H9 (cell line): ENCODE results near the gene FBXO24. TPM values are rescaled to one million over a fixed set of nuclear protein-coding genes. Genes with fewer than 3 reads are reported as not detected.

Experiments used
- DNase-seq: peaks from one replicate; pipeline ENCODE4 v3.0.0-alpha.2; 2017
- H2AFZ ChIP-seq: one replicate; pipeline ENCODE4 v1.6.1; 2013; ENCODE audit warnings: mild to moderate bottlenecking, low read length, control low read depth, moderate library complexity
- H2AK5ac ChIP-seq: 2 replicates; pipeline ENCODE4 v1.6.1; 2013; ENCODE audit warnings: low read length, control low read depth, mixed read lengths; ENCODE audit not compliant: insufficient read length
- H2BK120ac ChIP-seq: one replicate; pipeline ENCODE4 v1.6.1; 2013; ENCODE audit warnings: low read depth, mild to moderate bottlenecking, low read length, control low read depth, inconsistent platforms; ENCODE audit not compliant: poor library complexity, severe bottlenecking
- H2BK12ac ChIP-seq: 2 replicates; pipeline ENCODE4 v1.6.1; 2013; ENCODE audit warnings: low read length, control low read depth, mixed read lengths, low read depth; ENCODE audit not compliant: insufficient read length
- H2BK15ac ChIP-seq: 2 replicates; pipeline ENCODE4 v1.6.1; 2013; ENCODE audit warnings: low read depth, low read length, control low read depth
- H2BK20ac ChIP-seq: one replicate; pipeline ENCODE4 v1.6.1; 2013; ENCODE audit warnings: low read depth, mild to moderate bottlenecking, low read length, control low read depth, inconsistent platforms; ENCODE audit not compliant: poor library complexity, severe bottlenecking
- H2BK5ac ChIP-seq: 2 replicates; pipeline ENCODE4 v1.6.1; 2013; ENCODE audit warnings: low read length, control low read depth, mixed read lengths; ENCODE audit not compliant: insufficient read length
- H3K14ac ChIP-seq: 2 replicates; pipeline ENCODE4 v1.6.1; 2013; ENCODE audit warnings: low read length, control low read depth; ENCODE audit not compliant: insufficient read depth
- H3K18ac ChIP-seq: 2 replicates; pipeline ENCODE4 v1.6.1; 2013; ENCODE audit warnings: low read depth, mild to moderate bottlenecking, mixed read lengths, low read length, control low read depth; ENCODE audit not compliant: insufficient read length
- H3K23ac ChIP-seq: 2 replicates; pipeline ENCODE4 v1.6.1; 2013; ENCODE audit warnings: low read length, control low read depth, mixed read lengths, low read depth; ENCODE audit not compliant: insufficient read length
- H3K23me2 ChIP-seq: 2 replicates; pipeline ENCODE4 v1.6.1; 2013; ENCODE audit warnings: low read depth, mild to moderate bottlenecking, mixed read lengths, low read length, control low read depth; ENCODE audit not compliant: insufficient read length, poor library complexity, severe bottlenecking
- H3K27ac ChIP-seq: 2 replicates; pipeline ENCODE4 v1.5.1; 2013; ENCODE audit warnings: low read length, control low read depth, mixed read lengths, low read depth; ENCODE audit not compliant: insufficient read length
- H3K27me3 ChIP-seq: 2 replicates; pipeline ENCODE4 v1.6.1; 2013; ENCODE audit warnings: low read length, control low read depth, inconsistent platforms; ENCODE audit not compliant: insufficient read depth
- H3K4ac ChIP-seq: 2 replicates; pipeline ENCODE4 v1.6.1; 2013; ENCODE audit warnings: low read depth, mild to moderate bottlenecking, control low read depth, inconsistent platforms, low read length, moderate library complexity
- H3K4me1 ChIP-seq: 2 replicates; pipeline ENCODE4 v1.6.1; 2013; ENCODE audit warnings: low read length, control low read depth, inconsistent platforms; ENCODE audit not compliant: insufficient read depth
- H3K4me2 ChIP-seq: 2 replicates; pipeline ENCODE4 v1.6.1; 2013; ENCODE audit warnings: low read length, control low read depth, mixed read lengths; ENCODE audit not compliant: insufficient read length, insufficient read depth
- H3K56ac ChIP-seq: 2 replicates; pipeline ENCODE4 v1.6.1; 2013; ENCODE audit warnings: low read depth, mild to moderate bottlenecking, mixed read lengths, low read length, control low read depth; ENCODE audit not compliant: insufficient read length
- H3K79me1 ChIP-seq: 2 replicates; pipeline ENCODE4 v1.6.1; 2013; ENCODE audit warnings: low read depth, mild to moderate bottlenecking, moderate library complexity, low read length, control low read depth, inconsistent platforms; ENCODE audit not compliant: insufficient read depth, poor library complexity, severe bottlenecking
- H3K79me2 ChIP-seq: 2 replicates; pipeline ENCODE4 v1.6.1; 2013; ENCODE audit warnings: low read length, control low read depth, inconsistent platforms; ENCODE audit not compliant: insufficient read depth
- H3K9ac ChIP-seq: 2 replicates; pipeline ENCODE4 v1.6.1; 2013; ENCODE audit warnings: low read length, control low read depth, mixed read lengths; ENCODE audit not compliant: insufficient read length; ENCODE audit errors: extremely low read depth
- H3K9me3 ChIP-seq: one replicate; pipeline ENCODE4 v1.6.1; 2013; ENCODE audit warnings: low read depth, low read length, inconsistent platforms; ENCODE audit not compliant: control insufficient read depth
- H3T11ph ChIP-seq: one replicate; pipeline ENCODE4 v1.6.1; 2013; ENCODE audit warnings: mild to moderate bottlenecking, low read length, control low read depth, inconsistent platforms
- H4K20me1 ChIP-seq: one replicate; pipeline ENCODE4 v1.6.1; 2013; ENCODE audit not compliant: control insufficient read depth, insufficient read length, insufficient read depth
- H4K5ac ChIP-seq: 2 replicates; pipeline ENCODE4 v1.6.1; 2013; ENCODE audit warnings: low read depth, mild to moderate bottlenecking, mixed read lengths, low read length, control low read depth; ENCODE audit not compliant: insufficient read length
- H4K8ac ChIP-seq: replicated peaks from 2 replicates; pipeline ENCODE4 v1.6.1; 2013; ENCODE audit warnings: low read length, control low read depth, mixed read lengths, low read depth; ENCODE audit not compliant: insufficient read length
- H4K91ac ChIP-seq: 2 replicates; pipeline ENCODE4 v1.6.1; 2013; ENCODE audit warnings: low read depth, mild to moderate bottlenecking, moderate library complexity, mixed read lengths, low read length, control low read depth; ENCODE audit not compliant: insufficient read length
- H3K27ac Mint-ChIP-seq, 3 experiments: 2 replicates in 2 of 3; 3 replicates in 1 of 3; pipeline ENCODE4 v1.8.0; 2020 to 2021; ENCODE audit warnings: mixed read lengths in 3 of 3, mild to moderate bottlenecking in 1 of 3, moderate library complexity in 1 of 3
- H3K27me3 Mint-ChIP-seq: 2 replicates; pipeline ENCODE4 v1.8.0; 2021; ENCODE audit warnings: low read depth, mild to moderate bottlenecking, moderate library complexity, mixed read lengths
- H3K36me3 Mint-ChIP-seq, 3 experiments: 2 replicates in 2 of 3; 3 replicates in 1 of 3; pipeline ENCODE4 v1.8.0; 2020 to 2021; ENCODE audit warnings: low read depth in 3 of 3, mixed read lengths in 3 of 3; ENCODE audit not compliant: insufficient read depth in 1 of 3
- H3K4me1 Mint-ChIP-seq, 2 experiments: 2 replicates each; pipeline ENCODE4 v1.8.0; 2020; ENCODE audit warnings: mixed read lengths in 2 of 2
- H3K4me3 Mint-ChIP-seq, 2 experiments: 2 replicates in 1 of 2; 3 replicates in 1 of 2; pipeline ENCODE4 v1.8.0; 2020 to 2021; ENCODE audit warnings: mild to moderate bottlenecking in 2 of 2, mixed read lengths in 2 of 2, moderate library complexity in 1 of 2
- H3K9me3 Mint-ChIP-seq, 2 experiments: 2 replicates in 1 of 2; 3 replicates in 1 of 2; pipeline ENCODE4 v1.8.0; 2020; ENCODE audit warnings: mild to moderate bottlenecking in 2 of 2, mixed read lengths in 2 of 2, moderate library complexity in 1 of 2
- CTCF ChIP-seq: fragments of 200-600 bp; sonication (generic); conservative IDR thresholded peaks from 3 replicates; pipeline ENCODE4 v1.8.0; 2021; ENCODE audit warnings: antibody characterized with exemption, mild to moderate bottlenecking
- WGBS: extraction: QIAGEN DNeasy Blood & Tissue Kit; methylation state at CpG from one replicate; pipeline ENCODE4 v1.1.7; 2013; ENCODE audit warnings: missing lambda C conversion rate, low lambda C conversion rate, mixed read lengths; ENCODE audit not compliant: insufficient read length; ENCODE audit errors: extremely low coverage; 5-methylcytosine and 5-hydroxymethylcytosine counted together
- total RNA-seq: library from RNA; stranded (reverse); gene quantifications from 2 replicates; pipeline ENCODE4 v1.2.1, GENCODE V29; 2021

Gene FBXO24
- total RNA-seq, 1 experiment from 2014 or later = 0.85 TPM

GRCh38 chr7:100641463-100641859, 55.3 kb downstream of the FBXO24 start, which contains the start of gene TFR2:
Gene TFR2 (minus strand): TSS chr7:100641552. CDS start chr7:100641509, 43 bp downstream.
- H3T11ph ChIP-seq = no peak within 1 kb of the TSS
- H3K9me3 ChIP-seq = no peaks in the 10 kb centered on the region
- no peak within 1 kb of the TSS for H3K4me2 ChIP-seq
- no peak within 1 kb of the TSS for H3K56ac ChIP-seq
- H2BK120ac ChIP-seq = no peak within 1 kb of the TSS
- WGBS = no CpG with 5 or more reads among the region's 10 CpGs
- no peak within 1 kb of the TSS for H3K4ac ChIP-seq
- no peak within 1 kb of the TSS for H4K91ac ChIP-seq
- TF ChIP-seq CTCF = no peak
- H3K18ac ChIP-seq = no peak within 1 kb of the TSS
- H3K27ac ChIP-seq = no peak within 1 kb of the TSS
- Mint-ChIP-seq H3K36me3 (no peaks in the 10 kb centered on the region), H3K9me3 (no peaks in the 10 kb centered on the region; a peak in 1 of 5 replicates), H3K4me1 (peaks cover 6 to 37% of the 10 kb centered on the region in 2 experiments), H3K4me3 (no peak within 1 kb of the TSS; a peak in 1 of 5 replicates), H3K27me3 (peaks cover 15% of the 10 kb centered on the region), H3K27ac (no peak within 1 kb of the TSS)
- H4K20me1 ChIP-seq = no peaks in the 10 kb centered on the region
- H2BK12ac ChIP-seq = no peak within 1 kb of the TSS
- no peak within 1 kb of the TSS for H4K8ac ChIP-seq
- H3K14ac ChIP-seq = no peak within 1 kb of the TSS; the same call in 1 of the 2 replicates
- H3K79me2 ChIP-seq = no peaks in the 10 kb centered on the region
- no peak within 1 kb of the TSS for H2BK5ac ChIP-seq
- no peak for DNase-seq
- H3K9ac ChIP-seq = no peak within 1 kb of the TSS
- no peak within 1 kb of the TSS for H2AK5ac ChIP-seq
- H4K5ac ChIP-seq = no peak within 1 kb of the TSS
- no peak within 1 kb of the TSS for H2BK15ac ChIP-seq
- H2AFZ ChIP-seq = no peak within 1 kb of the TSS
- H3K23ac ChIP-seq = no peak within 1 kb of the TSS
- H3K23me2 ChIP-seq = no peaks in the 10 kb centered on the region
- H3K4me1 ChIP-seq = no peaks in the 10 kb centered on the region
- no peaks in the 10 kb centered on the region for H3K79me1 ChIP-seq
- H2BK20ac ChIP-seq = no peak within 1 kb of the TSS
- no peaks in the 10 kb centered on the region for H3K27me3 ChIP-seq
